ELR (cell line): Measurements from ENCODE around the gene FNBP1.

ENCODE experiments used
- DNase-seq: peaks from one replicate; pipeline ENCODE4 v3.0.0-alpha.2; 2015; ENCODE audit warnings: low read depth

FNBP1 gene

GRCh38 chr9:130045725-130046450 lies 2.9 kb upstream of the FNBP1 start:
- no peak for DNase-seq

GRCh38 chr9:130043654-130044623 lies 950 bp upstream of the FNBP1 start:
- peak; percentile 48 for DNase-seq

GRCh38 chr9:130042406-130042884 lies 544 bp downstream of the FNBP1 start:
- peak; percentile 50 for DNase-seq

- peak; percentile 57 for DNase-seq
Measured at GRCh38 chr9:130041648-130042405, 1.2 kb downstream of the FNBP1 start.

- DNase-seq: no peak
Measured at GRCh38 chr9:130040984-130041647, 1.9 kb downstream of the FNBP1 start.

- DNase-seq: peak; percentile 45
Measured at GRCh38 chr9:130039528-130040147, 3.4 kb downstream of the FNBP1 start.

GRCh38 chr9:130036099-130036498 lies 6.9 kb downstream of the FNBP1 start:
- peak; percentile 60 for DNase-seq

- peak; percentile 86 for DNase-seq
Measured at GRCh38 chr9:130034570-130034969, 8.4 kb downstream of the FNBP1 start.

- DNase-seq: no peak
Measured at GRCh38 chr9:130030651-130031127, 12.3 kb downstream of the FNBP1 start.

GRCh38 chr9:130029223-130029973 lies 13.6 kb downstream of the FNBP1 start:
- DNase-seq: no peak

- no peak for DNase-seq
Measured at GRCh38 chr9:130028493-130029222, 14.3 kb downstream of the FNBP1 start.

GRCh38 chr9:130027533-130028365 lies 15.2 kb downstream of the FNBP1 start:
- no peak for DNase-seq

GRCh38 chr9:130026583-130027340 lies 16.2 kb downstream of the FNBP1 start:
- no peak for DNase-seq

GRCh38 chr9:130024597-130024994 lies 18.4 kb downstream of the FNBP1 start:
- peak; percentile 49 for DNase-seq

- no peak for DNase-seq
Measured at GRCh38 chr9:130023994-130024596, 18.9 kb downstream of the FNBP1 start.

- no peak for DNase-seq
Measured at GRCh38 chr9:130023144-130023787, 19.7 kb downstream of the FNBP1 start.
